Hair follicle dermal papilla cell (primary cell): ENCODE measurements around the gene SLMAP. TPM values are rescaled to one million over a fixed set of nuclear protein-coding genes. Genes with fewer than 3 reads are reported as not detected.

Experiments used
- total RNA-seq: library from RNA; depleted of rRNA; stranded (reverse); fragments of >200 nt; gene quantifications from 2 replicates; pipeline ENCODE4 v1.2.3, GENCODE V29; 2012

The SLMAP gene, protein sequence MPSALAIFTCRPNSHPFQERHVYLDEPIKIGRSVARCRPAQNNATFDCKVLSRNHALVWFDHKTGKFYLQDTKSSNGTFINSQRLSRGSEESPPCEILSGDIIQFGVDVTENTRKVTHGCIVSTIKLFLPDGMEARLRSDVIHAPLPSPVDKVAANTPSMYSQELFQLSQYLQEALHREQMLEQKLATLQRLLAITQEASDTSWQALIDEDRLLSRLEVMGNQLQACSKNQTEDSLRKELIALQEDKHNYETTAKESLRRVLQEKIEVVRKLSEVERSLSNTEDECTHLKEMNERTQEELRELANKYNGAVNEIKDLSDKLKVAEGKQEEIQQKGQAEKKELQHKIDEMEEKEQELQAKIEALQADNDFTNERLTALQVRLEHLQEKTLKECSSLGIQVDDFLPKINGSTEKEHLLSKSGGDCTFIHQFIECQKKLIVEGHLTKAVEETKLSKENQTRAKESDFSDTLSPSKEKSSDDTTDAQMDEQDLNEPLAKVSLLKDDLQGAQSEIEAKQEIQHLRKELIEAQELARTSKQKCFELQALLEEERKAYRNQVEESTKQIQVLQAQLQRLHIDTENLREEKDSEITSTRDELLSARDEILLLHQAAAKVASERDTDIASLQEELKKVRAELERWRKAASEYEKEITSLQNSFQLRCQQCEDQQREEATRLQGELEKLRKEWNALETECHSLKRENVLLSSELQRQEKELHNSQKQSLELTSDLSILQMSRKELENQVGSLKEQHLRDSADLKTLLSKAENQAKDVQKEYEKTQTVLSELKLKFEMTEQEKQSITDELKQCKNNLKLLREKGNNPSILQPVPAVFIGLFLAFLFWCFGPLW
- 39.5 and 47.9 TPM in 2 replicates for total RNA-seq

DNA sequence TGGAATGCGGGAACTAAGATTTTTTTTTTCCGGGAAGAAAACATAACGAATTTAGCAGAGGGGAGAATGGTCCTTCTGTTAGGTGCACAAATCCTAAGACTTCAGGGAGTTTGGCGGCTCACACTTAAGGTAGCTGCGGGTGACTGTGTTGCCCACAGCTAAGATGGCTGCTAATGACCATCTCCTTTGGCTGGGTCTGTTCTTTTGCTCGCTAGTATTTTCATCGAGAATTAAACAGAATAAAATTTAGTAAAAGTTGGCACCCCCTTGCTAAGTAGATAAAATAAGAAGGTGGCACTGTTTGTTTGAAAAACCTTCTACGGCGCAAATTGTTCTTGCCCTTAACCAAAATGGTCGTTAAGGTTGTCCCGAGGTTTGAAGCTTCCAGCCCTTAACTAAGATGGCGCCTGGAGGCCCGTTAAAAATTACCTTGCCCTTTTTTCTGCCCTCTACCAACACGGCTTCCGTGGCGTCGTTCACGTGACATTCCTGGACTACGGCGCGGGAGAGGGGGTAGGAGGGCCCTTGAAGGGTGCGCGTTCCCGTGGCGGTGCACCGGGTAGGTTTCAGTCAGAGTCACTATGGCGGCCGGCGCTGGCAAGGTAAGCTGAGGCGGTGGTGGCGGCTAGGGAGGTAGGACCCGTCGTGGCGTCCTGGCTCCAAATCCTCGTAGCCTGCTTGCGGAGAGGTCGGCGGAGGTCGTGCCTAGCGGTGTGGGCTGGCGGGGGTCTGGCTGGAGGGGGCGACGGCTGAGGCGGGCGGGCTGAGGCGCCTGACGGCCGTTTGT is at the start of gene SLMAP:
TSS of gene SLMAP (plus strand) at position 569 of the 787 bp plus-strand sequence. CDS start 1,343 bp downstream, outside the sequence.

Other genes with a start within 250 kb of the SLMAP start
- under 0.01 and 0.12 TPM in 2 replicates for gene DNAH12, start 212.0 kb upstream of the SLMAP start, total RNA-seq
- gene PDE12, start 200.0 kb upstream of the SLMAP start, total RNA-seq = 26.0 and 29.9 TPM in 2 replicates
- gene ARF4, start 159.0 kb upstream of the SLMAP start, total RNA-seq = 276 and 298 TPM in 2 replicates
- 16.3 and 22.4 TPM in 2 replicates for gene DENND6A, start 63.2 kb upstream of the SLMAP start, total RNA-seq